HepG2 (cell line): Measurements from ENCODE around the gene SMIM13. TPM values are rescaled to one million over a fixed set of nuclear protein-coding genes. Genes with fewer than 3 reads are reported as not detected.

Experiments used
- ATAC-seq: fragments of 200-7000 bp; cut with Tn5 transposase; 3 replicates; pipeline ENCODE4 v1.9.1; 2020; ENCODE audit warnings: mild to moderate bottlenecking, moderate library complexity
- BruUV-seq: library from RNA; stranded (reverse); fragments of 400-500 nt; replicated peaks from 2 replicates; lab custom pipeline; 2021; lab: Mats Ljungman, UMichigan
- CTCF ChIA-PET: fragments of 300-600 bp; formaldehyde crosslinking; extraction: SDS; loops from one replicate; lab custom pipeline; 2021; ENCODE audit warnings: low total read pairs, inconsistent platforms, low intra/inter-chr PET ratio; lab: Yijun Ruan, JAX
- POLR2A ChIA-PET: fragments of 350-600 bp; sonication (Branson Sonifier 250); formaldehyde crosslinking; loops from one replicate; lab custom pipeline; 2020; ENCODE audit warnings: antibody characterized with exemption, inconsistent platforms; lab: Yijun Ruan, JAX
- DNase-seq: peaks from one replicate; pipeline ENCODE4 v3.0.0-alpha.2; 2015; ENCODE audit warnings: low spot score
- FAIRE-seq: peaks from 3 replicates; lab custom pipeline; 2011; peaks lifted over from hg19 to GRCh38; lab: Jason Lieb, UNC
- H2AFZ ChIP-seq: one replicate; pipeline ENCODE4 v1.6.1; 2011; ENCODE audit warnings: low read length, inconsistent platforms
- H3K27ac ChIP-seq: fragments of 300-600 bp; 3 replicates; pipeline ENCODE4 v1.8.0; 2011; ENCODE audit warnings: mixed run types, mild to moderate bottlenecking, mixed read lengths, low read length, inconsistent platforms; ENCODE audit not compliant: insufficient read depth; ENCODE audit errors: extremely low read length
- H3K27me3 ChIP-seq, 2 experiments: fragments of 200-600 bp in 1 of 2; 2 replicates in 1 of 2; 3 replicates in 1 of 2; pipeline versions ENCODE4 v1.6.0 to v1.8.0; 2011; ENCODE audit warnings: low read length in 2 of 2, mild to moderate bottlenecking in 2 of 2, moderate library complexity in 2 of 2, inconsistent platforms in 1 of 2; ENCODE audit not compliant: insufficient read depth in 2 of 2, control insufficient read depth in 1 of 2
- H3K36me3 ChIP-seq, 2 experiments: fragments of 200-600 bp in 1 of 2; replicated peaks in 1 of 2; 2 replicates in 1 of 2; 3 replicates in 1 of 2; pipeline versions ENCODE4 v1.5.1 to v1.8.0; 2011; ENCODE audit warnings: low read length in 2 of 2, inconsistent platforms in 1 of 2; ENCODE audit not compliant: insufficient read depth in 2 of 2, control insufficient read depth in 1 of 2
- H3K4me1 ChIP-seq: 2 replicates; pipeline ENCODE4 v1.5.1; 2012; ENCODE audit warnings: low read length, inconsistent platforms; ENCODE audit not compliant: insufficient read depth
- H3K4me2 ChIP-seq: 2 replicates; pipeline ENCODE4 v1.6.0; 2011; ENCODE audit warnings: low read depth, low read length, inconsistent platforms
- H3K4me3 ChIP-seq, 3 experiments: fragments of 200-600 bp in 1 of 3; sonication (generic), shearing (Covaris generic) in 1 of 3; replicated peaks in 1 of 3; 2 replicates each; pipeline ENCODE4 v1.5.1; 2011 to 2016; ENCODE audit warnings: low read length in 3 of 3, inconsistent platforms in 2 of 3, low read depth in 2 of 3, mild to moderate bottlenecking in 2 of 3, control low read depth in 1 of 3, mixed read lengths in 1 of 3; ENCODE audit not compliant: insufficient read depth in 1 of 3
- H3K79me2 ChIP-seq: one replicate; pipeline ENCODE4 v1.6.1; 2011; ENCODE audit warnings: low read length, inconsistent platforms; ENCODE audit not compliant: insufficient read depth
- H3K9ac ChIP-seq: 2 replicates; pipeline ENCODE4 v1.6.0; 2011; ENCODE audit warnings: mild to moderate bottlenecking, low read depth, low read length, inconsistent platforms; ENCODE audit not compliant: insufficient read depth
- H3K9me3 ChIP-seq: 2 replicates; pipeline ENCODE4 v1.5.1; 2012; ENCODE audit warnings: mild to moderate bottlenecking, low read length
- H4K20me1 ChIP-seq: 2 replicates; pipeline ENCODE4 v1.6.0; 2011; ENCODE audit warnings: inconsistent platforms, mild to moderate bottlenecking, low read length, moderate library complexity; ENCODE audit not compliant: insufficient read depth
- BCL6 ChIP-seq: IDR thresholded peaks from 2 replicates; pipeline ENCODE4 v1.6.1; 2016; ENCODE audit warnings: missing genetic modification reagents, missing compliant biosample characterization
- BORCS8-MEF2B ChIP-seq: sonication (generic); formaldehyde crosslinking; IDR thresholded peaks from 2 replicates; pipeline ENCODE4 v1.8.0; 2022; ENCODE audit warnings: mild to moderate bottlenecking, missing genetic modification reagents
- FOXA1 ChIP-seq, 2 experiments: fragments of 450-650 bp in 1 of 2; sonication (generic) in 1 of 2; formaldehyde crosslinking in 1 of 2; IDR thresholded peaks; 2 replicates each; pipeline versions ENCODE4 v1.4.0 to v1.6.1; 2016 to 2020; ENCODE audit warnings: missing genetic modification reagents in 1 of 2
- HOXA9 ChIP-seq: sonication (generic); formaldehyde crosslinking; IDR thresholded peaks from 2 replicates; pipeline ENCODE4 v1.8.1; 2022; ENCODE audit warnings: missing genetic modification reagents, mild to moderate bottlenecking, moderate library complexity, borderline replicate concordance
- MEF2D ChIP-seq: sonication (generic); formaldehyde crosslinking; IDR thresholded peaks from 2 replicates; pipeline ENCODE4 v1.5.1; 2020; ENCODE audit warnings: mild to moderate bottlenecking, missing genetic modification reagents
- NR2F2 ChIP-seq: IDR thresholded peaks from 2 replicates; pipeline ENCODE4 v1.6.1; 2012; ENCODE audit warnings: low read depth, inconsistent platforms, borderline replicate concordance
- POGZ ChIP-seq: sonication (generic); formaldehyde crosslinking; IDR thresholded peaks from 2 replicates; pipeline ENCODE4 v1.4.0; 2020; ENCODE audit warnings: mild to moderate bottlenecking, missing genetic modification reagents
- SUZ12 ChIP-seq: fragments of 150-350 bp; IDR thresholded peaks from 2 replicates; pipeline ENCODE4 v1.6.1; 2014; ENCODE audit warnings: low read depth, low read length
- ZMYM4 ChIP-seq: sonication (generic); formaldehyde crosslinking; IDR thresholded peaks from 2 replicates; pipeline ENCODE4 v1.8.1; 2023; ENCODE audit warnings: mild to moderate bottlenecking, missing genetic modification reagents
- ZNF121 ChIP-seq: sonication (generic); formaldehyde crosslinking; IDR thresholded peaks from 2 replicates; pipeline ENCODE4 v1.5.0; 2020; ENCODE audit warnings: mild to moderate bottlenecking, missing genetic modification reagents
- WGBS: methylation state at CpG from one replicate; pipeline ENCODE4 v1.1.6; 2017; ENCODE audit warnings: low lambda C conversion rate; 5-methylcytosine and 5-hydroxymethylcytosine counted together
- in situ Hi-C: cut with HindIII; loops from 2 replicates; pipeline ENCODE4 v1.10.0; 2017; ENCODE audit warnings: low pct_unique_long_range_greater_than_20kb; ENCODE audit not compliant: extremely low pct_ligation_motif_present
- intact Hi-C: fragments of 100-400 bp; cut with micrococcal nuclease; formaldehyde crosslinking; loops from one replicate; pipeline ENCODE4 v1.10.0; 2022; ENCODE audit not compliant: unreplicated experiment
- polyA plus RNA-seq, 8 experiments: library from polyadenylated mRNA; depleted of rRNA in 3 of 8; stranded (reverse) in 7 of 8; unstranded in 1 of 8; fragments of >200 nt; fragmentation: Illumina TruSeq in 4 of 8; extraction: Trizol in 4 of 8; gene quantifications; 2 replicates each; pipeline versions ENCODE4 v1.2.1 to v1.2.3, GENCODE V29; 2011 to 2016; ENCODE audit warnings: low read depth in 4 of 8, missing spikeins in 1 of 8, mixed read lengths in 1 of 8; ENCODE audit not compliant: insufficient read depth in 1 of 8
- total RNA-seq, 5 experiments: library from RNA; depleted of rRNA; stranded (reverse); fragments of >200 nt; fragmentation: Illumina TruSeq; extraction: Trizol; gene quantifications; 2 replicates each; pipeline ENCODE4 v1.2.3, GENCODE V29; 2016; ENCODE audit warnings: low read depth in 1 of 5
- TF ChIP-seq, protein P1 (sequence below): sonication (generic); formaldehyde crosslinking; IDR thresholded peaks from 2 replicates; pipeline ENCODE4 v1.4.0; 2020; ENCODE audit warnings: missing genetic modification reagents, borderline replicate concordance
- TF ChIP-seq, protein P2 (sequence below): IDR thresholded peaks from 2 replicates; pipeline ENCODE4 v1.6.1; 2016

SMIM13 gene
- total and polyA plus RNA-seq, 2 of the 13 experiments (the other 11 are each of a cell fraction or from before 2014, with no cell fraction given): 2.7 to 10.2 TPM

DNA sequence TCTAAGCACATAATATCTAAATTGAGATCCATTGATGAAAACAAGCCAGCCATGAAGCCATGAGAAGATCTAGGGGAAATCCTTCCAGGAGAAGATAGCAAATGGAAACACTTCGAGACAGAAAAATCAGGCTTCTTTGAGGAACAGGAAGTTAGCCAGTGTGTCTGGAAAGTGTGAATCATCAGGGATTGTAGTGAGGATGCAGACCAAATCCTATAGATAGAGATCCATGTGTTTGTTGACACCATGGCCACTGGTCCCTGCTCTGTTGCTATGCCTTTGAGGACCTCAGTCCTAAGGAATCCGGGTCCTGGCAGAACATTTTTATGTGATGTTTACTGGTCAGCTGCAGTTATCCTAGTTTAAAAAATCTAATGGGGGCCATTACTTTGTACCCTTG is 42.9 kb upstream of the SMIM13 start:
- H3K36me3 ChIP-seq: no peaks in the 10 kb centered on the region
- POLR2A ChIA-PET: no interaction called here
- no peak overlapping the region for H3K9ac ChIP-seq
- H3K4me2 ChIP-seq: no peak overlapping the region
- CTCF ChIA-PET: no interaction called here
- in situ Hi-C loops (loop anchor here (25.0 kb wide), 1 partner anchor 563 kb away; no protein-coding TSS in a partner anchor), intact Hi-C loops (no loop called here)
- H3K4me1 ChIP-seq: peaks cover 29% of the 10 kb centered on the region
- no peaks in the 10 kb centered on the region for H4K20me1 ChIP-seq
- no peaks in the 10 kb centered on the region for H3K27me3 ChIP-seq
- ATAC-seq: no peak
- H3K9me3 ChIP-seq: no peaks in the 10 kb centered on the region
- 72% methylated on average over 2 of the region's 2 CpGs for WGBS
- TF ChIP-seq SUZ12: no peak
- no peak overlapping the region for H2AFZ ChIP-seq
- DNase-seq: no peak
- no peak for FAIRE-seq
- no TSS peak for BruUV-seq
- H3K79me2 ChIP-seq: no peaks in the 10 kb centered on the region
- no peak overlapping the region for H3K4me3 ChIP-seq
- no peak overlapping the region for H3K27ac ChIP-seq

DNA sequence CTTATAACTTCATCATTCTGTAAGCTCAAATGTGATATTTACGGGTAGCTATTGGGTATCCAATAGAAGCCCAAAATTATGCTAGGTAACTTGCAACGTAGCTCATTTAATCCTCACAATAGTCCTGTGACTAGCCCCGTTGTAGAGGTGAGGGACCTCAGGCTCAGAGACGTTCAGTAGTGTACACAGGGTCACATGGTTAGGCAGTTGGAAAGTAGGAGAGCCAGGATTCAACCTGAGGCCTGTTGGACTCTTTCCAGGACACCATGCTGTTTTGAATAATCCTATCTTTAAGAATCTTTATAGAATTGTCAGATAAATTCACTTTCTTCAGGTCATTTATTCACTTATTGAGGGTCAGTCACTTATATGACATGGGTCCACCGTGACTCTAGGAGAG is 40.3 kb upstream of the SMIM13 start:
- CTCF ChIA-PET: no interaction called here
- no TSS peak for BruUV-seq
- in situ Hi-C loops (loop anchor here (25.0 kb wide), 1 partner anchor 566 kb away; no protein-coding TSS in a partner anchor), intact Hi-C loops (no loop called here)
- TF ChIP-seq POGZ (CRISPR knock-in tag): 0 out of 2 replicates have a peak, but pooled peaks have one; percentile 33
- TF ChIP-seq FOXA1 (IDR thresholded peaks at IDR 0.05): no peak
- TF ChIP-seq FOXA1 (CRISPR knock-in tag; IDR thresholded peaks at IDR 0.05): 0 out of 2 replicates have a peak, but pooled peaks have one; percentile 44
- TF ChIP-seq, protein P1, sequence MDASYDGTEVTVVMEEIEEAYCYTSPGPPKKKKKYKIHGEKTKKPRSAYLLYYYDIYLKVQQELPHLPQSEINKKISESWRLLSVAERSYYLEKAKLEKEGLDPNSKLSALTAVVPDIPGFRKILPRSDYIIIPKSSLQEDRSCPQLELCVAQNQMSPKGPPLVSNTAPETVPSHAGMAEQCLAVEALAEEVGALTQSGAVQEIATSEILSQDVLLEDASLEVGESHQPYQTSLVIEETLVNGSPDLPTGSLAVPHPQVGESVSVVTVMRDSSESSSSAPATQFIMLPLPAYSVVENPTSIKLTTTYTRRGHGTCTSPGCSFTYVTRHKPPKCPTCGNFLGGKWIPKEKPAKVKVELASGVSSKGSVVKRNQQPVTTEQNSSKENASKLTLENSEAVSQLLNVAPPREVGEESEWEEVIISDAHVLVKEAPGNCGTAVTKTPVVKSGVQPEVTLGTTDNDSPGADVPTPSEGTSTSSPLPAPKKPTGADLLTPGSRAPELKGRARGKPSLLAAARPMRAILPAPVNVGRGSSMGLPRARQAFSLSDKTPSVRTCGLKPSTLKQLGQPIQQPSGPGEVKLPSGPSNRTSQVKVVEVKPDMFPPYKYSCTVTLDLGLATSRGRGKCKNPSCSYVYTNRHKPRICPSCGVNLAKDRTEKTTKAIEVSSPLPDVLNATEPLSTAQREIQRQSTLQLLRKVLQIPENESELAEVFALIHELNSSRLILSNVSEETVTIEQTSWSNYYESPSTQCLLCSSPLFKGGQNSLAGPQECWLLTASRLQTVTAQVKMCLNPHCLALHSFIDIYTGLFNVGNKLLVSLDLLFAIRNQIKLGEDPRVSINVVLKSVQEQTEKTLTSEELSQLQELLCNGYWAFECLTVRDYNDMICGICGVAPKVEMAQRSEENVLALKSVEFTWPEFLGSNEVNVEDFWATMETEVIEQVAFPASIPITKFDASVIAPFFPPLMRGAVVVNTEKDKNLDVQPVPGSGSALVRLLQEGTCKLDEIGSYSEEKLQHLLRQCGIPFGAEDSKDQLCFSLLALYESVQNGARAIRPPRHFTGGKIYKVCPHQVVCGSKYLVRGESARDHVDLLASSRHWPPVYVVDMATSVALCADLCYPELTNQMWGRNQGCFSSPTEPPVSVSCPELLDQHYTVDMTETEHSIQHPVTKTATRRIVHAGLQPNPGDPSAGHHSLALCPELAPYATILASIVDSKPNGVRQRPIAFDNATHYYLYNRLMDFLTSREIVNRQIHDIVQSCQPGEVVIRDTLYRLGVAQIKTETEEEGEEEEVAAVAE: 0 out of 2 replicates have a peak, but pooled peaks have one; percentile 53
- TF ChIP-seq MEF2D (CRISPR knock-in tag): no peak
- TF ChIP-seq ZMYM4: peak; percentile 48; the same call in 1 of the 2 replicates
- TF ChIP-seq BORCS8-MEF2B: no peak
- TF ChIP-seq HOXA9 (CRISPR knock-in tag): no peak
- peak; percentile 18; the same call in 1 of the 2 replicates for TF ChIP-seq BCL6 (CRISPR knock-in tag)
- no peak for TF ChIP-seq NR2F2
- TF ChIP-seq, protein P2, sequence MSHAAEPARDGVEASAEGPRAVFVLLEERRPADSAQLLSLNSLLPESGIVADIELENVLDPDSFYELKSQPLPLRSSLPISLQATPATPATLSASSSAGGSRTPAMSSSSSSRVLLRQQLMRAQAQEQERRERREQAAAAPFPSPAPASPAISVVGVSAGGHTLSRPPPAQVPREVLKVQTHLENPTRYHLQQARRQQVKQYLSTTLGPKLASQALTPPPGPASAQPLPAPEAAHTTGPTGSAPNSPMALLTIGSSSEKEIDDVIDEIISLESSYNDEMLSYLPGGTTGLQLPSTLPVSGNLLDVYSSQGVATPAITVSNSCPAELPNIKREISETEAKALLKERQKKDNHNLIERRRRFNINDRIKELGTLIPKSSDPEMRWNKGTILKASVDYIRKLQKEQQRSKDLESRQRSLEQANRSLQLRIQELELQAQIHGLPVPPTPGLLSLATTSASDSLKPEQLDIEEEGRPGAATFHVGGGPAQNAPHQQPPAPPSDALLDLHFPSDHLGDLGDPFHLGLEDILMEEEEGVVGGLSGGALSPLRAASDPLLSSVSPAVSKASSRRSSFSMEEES (CRISPR knock-in tag): peak; percentile 35; the same call in 1 of the 2 replicates
- TF ChIP-seq ZNF121 (CRISPR knock-in tag): peak; percentile 59; the same call in 1 of the 2 replicates
- no peaks in the 10 kb centered on the region for H3K9me3 ChIP-seq
- no peak overlapping the region for H3K4me3 ChIP-seq
- no peak overlapping the region for H3K4me2 ChIP-seq
- no peaks in the 10 kb centered on the region for H3K36me3 ChIP-seq
- POLR2A ChIA-PET: interaction anchor here (1.3 kb wide), 1 partner anchor 14 kb away, joined by 6 read pairs; no protein-coding TSS in a partner anchor
- H3K27ac ChIP-seq: no peak overlapping the region
- H2AFZ ChIP-seq: peak overlapping the region; percentile 18
- ATAC-seq (peak; percentile 45; the same call in 1 of the 3 replicates), FAIRE-seq (no peak), DNase-seq (no peak)
- H4K20me1 ChIP-seq: no peaks in the 10 kb centered on the region
- peaks cover 44% of the 10 kb centered on the region for H3K4me1 ChIP-seq
- H3K79me2 ChIP-seq: no peaks in the 10 kb centered on the region
- WGBS: 46% methylated on average over 5 of the region's 5 CpGs
- H3K27me3 ChIP-seq: no peaks in the 10 kb centered on the region
- no peak overlapping the region for H3K9ac ChIP-seq
